Pons (tissue), 1 donor: Measurements from ENCODE around the gene AHRR.
"Not testable (repeated sequence)": the region's sequence is repeated elsewhere in the genome, so short reads cannot be mapped to it uniquely, and the experiment has no call there.

Experiments used
- DNase-seq: peaks from one replicate; pipeline ENCODE4 v3.0.0-alpha.2; 2016; ENCODE audit warnings: low spot score

Gene AHRR

DNA sequence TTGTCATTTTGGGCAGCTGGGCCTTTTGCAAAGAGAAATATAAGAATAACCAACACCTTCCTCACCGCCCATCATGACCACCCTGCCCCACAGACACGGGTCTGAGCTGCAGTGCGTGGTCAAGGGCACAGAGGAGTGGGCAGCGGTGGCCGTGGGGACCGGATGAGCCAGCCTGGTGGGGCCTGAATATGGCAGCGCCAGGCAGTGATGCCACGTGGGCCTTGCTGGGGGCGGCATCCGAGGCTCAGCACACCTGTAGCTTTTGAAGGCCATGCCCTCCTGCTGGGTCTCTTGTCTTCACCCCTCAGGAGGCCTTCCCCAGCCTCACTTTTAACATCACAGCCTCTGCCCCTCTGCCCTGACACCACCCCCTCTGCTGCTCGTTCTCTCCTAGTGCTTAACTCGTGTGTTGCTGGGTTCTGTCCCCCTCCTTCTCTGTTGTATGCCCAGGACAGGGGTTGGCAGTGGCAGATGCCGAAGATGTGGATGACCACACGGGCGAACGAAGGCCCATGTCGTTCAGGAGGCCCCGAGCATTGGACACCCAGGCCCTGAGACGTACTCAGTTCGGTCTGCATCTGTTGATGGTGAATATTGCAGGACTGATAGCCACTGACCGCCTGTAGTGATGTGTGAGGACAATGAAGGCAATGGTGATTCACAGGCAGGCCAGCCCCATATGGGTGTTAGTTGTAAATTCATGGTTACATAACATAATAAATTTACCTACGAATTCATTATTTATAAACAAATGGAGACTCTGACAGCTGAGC is 46.0 kb downstream of the AHRR start:
- DNase-seq, result no peak

DNA sequence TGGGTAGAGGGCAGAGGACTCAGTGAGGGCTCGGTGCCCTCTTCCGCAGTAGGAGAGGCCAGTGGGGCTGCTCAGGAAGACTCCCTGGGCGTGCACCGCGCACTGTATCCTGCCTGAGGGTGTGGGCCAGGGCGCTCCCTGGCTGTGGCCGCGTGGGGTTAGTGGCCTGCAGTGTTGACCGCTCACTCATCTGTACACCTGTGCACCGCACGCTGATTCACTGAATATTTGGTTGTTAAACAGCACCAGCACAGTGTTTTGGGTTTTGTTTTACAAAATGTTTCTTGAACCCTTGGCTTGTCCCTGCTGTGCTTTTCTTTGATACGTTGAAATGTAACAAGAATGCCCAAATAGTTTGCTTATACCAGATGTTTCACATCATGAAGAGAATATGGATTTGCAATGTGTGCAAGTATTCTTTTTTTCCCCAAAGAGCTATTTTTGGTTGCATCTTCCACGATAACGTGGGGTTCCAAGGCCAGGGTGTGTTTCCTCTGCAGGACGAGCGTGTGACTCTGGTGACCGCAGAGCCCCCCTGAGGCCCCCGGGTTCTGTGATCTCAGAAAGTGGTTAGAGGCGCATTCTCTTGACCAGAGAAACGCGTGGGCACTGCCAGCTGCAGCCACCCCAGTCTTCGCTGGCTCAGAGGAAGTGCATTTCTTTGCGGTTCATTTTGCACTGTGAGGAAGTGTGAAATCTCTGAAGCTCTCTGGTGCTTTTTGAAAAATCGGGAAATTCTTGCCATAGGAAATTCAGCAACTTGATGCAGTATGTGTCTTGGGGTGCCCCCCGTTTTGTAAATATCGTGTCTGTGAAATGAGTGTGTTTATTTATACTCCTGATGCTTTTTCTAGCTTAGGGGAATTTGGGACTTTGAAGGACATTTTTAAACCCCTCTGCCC is 46.9 kb downstream of the AHRR start:
- DNase-seq, result peak; percentile 27

DNA sequence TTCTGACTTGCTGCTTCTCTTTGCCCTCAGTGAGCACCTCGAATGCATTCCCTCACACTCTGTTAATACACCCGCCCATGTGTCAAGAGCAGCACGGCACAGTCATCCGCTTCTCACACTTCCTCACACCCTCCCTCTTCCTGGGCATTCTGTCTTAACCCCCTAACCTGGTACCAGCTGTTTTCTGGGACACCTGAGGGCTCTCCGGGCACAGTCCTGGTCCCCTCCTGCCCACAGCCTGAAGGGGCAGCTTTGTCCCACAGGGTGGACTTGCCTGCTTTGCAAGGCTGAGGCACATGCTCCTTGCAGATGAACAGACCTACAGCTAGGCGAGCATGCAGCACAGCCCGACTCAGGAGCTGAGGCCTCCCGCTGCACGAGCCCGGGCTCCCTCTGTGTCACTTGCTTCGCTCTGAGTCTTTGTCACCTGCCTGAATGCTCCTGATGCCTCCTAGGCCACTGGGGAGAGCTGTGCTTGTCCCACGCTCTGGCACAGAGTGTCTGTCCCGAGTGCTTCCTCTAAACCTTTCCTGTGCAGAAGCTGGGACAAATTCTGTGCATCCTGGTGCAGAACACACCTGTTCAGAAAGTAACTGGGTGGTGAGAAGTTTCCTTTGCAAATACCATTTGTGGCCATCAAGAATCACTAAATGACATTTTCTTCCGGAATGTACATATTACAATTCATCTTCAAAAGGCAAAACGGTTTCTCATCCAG is 47.8 kb downstream of the AHRR start:
- no peak for DNase-seq

DNA sequence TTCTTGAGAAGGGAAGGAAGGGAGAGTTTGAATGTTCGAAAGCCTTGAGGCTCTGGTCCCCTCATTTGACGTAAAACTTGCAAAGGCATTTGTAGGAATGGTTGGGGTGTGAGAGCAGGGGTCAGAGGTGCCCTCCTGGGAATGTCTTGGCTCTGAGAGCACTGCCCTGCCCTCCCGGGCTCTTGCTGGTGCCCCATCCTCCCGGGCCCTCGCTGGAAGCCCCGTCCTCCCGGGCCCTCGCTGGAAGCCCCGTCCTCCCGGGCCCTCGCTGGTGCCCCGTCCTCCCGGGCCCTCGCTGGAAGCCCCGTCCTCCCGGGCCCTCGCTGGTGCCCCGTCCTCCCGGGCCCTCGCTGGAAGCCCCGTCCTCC is 48.3 kb downstream of the AHRR start:
- not testable (repeated sequence) for DNase-seq

DNA sequence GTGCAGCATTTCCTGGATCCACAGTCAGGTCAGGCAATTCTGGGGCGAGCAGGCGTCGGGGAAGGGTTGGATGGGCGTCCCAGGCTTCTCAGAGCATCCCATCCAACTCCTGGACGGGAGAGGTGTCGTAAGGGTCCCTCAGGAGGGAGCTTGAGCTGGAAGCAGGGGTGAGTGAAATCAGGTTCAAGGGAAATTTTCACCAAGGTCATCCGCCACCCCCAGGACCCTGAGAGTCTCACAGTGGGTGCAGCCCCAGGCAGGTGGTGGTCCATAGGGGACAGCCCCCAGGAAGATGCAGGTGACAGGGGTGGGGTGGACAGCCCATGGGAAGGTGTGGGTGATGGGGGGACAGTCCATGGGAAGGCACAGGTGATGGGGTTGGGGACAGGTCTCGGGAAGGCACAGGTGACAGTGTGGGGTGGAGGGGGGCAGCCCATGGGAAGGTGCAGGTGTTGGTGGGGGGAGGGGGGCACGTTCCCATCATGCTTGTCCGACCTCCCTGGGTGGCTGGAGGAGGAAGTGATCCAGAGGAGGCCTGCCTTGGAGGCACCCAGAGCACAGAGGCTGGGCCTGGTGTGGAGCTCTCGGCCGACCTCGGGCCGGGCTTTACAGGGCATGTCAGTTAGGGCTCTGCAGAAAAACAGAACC is 48.9 kb downstream of the AHRR start:
- DNase-seq, result no peak

DNA sequence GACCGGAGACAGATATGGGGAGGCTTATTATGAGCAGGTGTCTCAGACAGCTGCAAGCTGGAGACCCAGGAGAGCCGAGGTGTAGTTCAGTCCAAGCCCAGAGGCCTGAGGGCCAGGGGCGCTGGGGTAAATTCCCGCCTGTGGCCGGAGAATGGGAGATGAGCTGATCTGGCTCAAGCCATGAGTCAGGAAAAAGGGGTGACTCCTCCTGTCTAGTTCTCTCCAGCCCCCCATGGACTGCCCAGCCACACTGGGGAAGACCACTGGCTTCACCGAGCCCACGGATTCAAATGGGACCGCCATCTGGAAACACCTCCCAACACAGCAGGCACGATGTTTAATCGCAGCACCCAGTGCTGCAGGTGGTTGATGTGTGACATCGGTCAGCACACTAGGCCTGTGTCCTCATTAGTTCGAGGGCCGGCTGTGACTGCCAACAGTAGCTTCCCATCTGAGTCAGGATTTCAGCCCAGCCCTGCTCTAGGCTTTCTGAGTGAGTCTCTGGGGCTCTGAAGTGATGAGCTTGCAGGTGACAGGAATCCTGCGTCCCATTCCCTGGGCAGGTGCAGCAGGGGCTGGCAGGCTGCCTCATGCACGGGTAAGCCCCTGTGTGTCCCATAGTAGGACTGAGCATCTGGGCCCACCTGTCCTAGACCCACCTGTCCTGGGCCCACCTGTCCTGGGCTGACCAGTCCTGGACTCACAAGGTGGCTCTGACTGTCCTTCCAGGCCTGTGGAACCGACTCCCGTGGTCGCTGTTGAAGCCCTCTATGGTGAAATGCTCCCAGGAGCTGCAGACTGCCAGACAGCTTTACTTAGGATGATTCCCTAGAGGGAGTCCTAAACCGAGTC is 49.7 kb downstream of the AHRR start:
- no peak for DNase-seq

DNA sequence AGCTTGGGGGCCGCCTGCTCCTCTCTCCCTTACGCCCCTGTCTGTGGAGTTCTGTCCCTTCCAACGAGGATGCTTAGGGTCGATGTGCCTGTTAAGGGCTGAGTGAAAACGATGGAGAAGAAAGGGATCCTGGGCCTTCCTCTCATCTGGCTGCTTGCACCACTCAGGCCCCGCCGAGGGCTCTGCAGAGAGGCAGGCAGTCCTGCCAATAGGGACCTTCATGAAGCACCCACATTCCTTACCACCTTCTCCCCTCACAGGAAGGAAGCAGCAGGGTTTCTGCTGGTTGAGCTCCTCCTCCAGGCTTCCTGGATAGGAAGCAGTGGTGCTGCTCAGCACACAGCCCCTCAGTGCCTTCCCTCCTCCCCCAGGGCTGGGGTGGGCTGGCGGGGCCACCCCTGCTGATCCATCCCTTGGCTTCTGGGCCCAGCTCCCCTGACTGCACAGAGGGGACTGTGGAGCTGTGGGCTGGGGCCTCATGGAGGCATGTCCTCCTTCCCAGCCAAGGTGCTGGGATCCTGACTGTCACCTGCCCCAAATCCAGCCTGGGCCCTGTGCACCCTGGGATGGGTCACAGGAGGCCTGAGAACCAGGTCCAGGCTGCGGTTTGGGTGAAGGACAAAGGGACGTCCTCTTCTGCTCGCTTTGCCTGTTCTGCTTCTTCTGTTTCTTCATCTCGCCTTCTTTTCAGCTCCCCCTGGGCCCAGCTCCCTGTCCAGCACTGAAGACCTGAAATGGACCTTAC is 50.5 kb downstream of the AHRR start:
- no peak for DNase-seq

DNA sequence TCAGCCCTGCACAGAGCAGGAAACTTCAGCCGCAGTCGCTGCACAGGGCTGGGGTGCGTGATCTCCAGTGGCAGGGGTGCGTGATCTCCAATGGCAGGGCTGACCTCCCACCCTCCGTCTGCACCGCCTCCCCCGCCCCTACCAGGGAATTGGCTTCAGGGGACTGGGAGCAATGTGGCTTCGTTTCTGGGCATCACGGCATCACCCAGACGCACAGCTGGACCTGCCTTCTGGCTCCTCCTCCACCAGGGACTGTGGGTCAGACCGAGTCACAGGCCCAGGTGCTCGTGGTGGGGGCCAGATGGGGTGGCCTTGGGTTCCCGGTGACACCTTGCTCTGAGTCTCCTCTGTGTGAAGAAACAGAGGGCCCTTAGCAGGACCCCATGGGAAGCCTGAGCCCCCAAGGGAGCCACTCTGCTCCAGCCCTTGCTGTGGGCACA is 51.1 kb downstream of the AHRR start:
- no peak for DNase-seq

DNA sequence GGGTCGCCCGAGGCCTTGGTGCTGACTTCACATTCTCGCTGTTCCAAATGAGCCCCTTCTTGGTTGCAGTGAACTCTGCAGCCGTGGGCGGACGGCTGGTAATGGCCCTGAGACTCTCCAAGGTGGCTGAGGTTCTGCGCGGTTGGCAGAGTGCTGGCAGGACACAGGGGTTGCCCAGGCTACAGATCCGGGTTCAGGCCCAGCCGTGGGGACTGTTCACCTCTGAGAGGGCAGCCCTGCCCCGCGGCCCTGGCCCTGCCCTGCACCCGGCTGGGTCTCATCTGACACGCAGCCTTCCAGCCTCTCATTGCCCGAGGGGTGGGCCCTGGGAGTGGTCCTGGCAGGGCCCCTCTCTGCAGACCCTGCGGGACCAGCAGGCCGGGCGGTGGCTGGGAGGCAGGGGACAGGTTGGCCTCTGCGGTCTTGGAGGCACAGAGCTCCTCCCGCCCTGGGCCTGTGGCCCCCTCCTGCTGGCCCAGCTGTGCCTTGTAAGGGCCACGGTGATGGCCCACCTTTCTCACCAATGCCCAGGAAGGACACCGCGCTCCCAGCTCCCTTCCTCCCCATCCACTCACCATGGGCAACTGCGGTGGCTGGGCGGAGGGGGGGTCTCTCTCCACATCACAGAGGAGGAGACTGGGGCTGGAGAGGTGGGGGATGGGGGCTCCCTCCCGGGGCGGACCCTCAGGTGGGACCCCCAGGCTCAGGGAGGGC is 51.6 kb downstream of the AHRR start:
- DNase-seq, result no peak

DNA sequence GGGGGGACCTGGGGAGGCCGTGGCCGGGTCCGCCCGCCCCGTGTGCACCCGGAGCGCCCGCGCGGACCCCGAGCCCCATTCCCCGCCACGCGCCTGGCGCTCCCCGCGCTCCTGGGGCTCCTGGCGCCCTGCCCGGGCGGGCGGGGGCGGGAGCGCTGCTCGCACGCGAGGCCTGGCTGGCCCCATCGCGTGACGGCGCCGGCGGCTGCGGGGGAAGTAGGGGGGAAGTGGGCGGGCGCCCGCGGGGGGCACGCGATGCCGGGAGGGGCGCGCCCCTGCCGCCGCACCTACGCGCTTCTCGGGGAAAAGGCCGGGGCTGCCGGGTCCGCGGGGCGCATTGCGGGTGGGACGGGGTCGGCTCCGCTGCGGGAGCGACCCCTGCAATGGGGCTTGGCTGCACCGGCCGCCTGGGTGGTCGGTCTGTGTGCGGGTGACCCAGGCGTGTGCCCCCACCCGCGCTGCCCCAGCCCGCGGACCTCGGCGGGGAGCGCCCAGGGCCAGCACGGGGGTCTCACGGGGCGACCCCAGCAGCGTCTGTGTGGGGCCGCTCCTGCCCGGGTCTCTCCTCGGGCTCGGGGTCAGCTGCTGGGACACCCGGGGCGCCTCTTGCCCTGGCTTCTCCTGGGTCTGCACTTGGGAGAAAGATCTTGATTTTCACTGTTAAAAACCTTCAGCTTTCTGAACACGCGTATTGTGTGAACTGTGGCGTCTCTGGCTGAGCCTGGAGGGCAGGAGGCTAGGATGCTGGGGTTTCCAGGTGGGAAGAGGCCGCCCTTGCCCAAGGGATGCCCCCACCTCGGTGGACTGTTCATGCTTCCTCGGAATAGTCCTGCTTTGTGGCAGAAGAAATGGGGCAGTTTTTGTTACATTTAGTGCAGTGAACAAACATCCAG is 52.4 kb downstream of the AHRR start:
- no peak for DNase-seq

DNA sequence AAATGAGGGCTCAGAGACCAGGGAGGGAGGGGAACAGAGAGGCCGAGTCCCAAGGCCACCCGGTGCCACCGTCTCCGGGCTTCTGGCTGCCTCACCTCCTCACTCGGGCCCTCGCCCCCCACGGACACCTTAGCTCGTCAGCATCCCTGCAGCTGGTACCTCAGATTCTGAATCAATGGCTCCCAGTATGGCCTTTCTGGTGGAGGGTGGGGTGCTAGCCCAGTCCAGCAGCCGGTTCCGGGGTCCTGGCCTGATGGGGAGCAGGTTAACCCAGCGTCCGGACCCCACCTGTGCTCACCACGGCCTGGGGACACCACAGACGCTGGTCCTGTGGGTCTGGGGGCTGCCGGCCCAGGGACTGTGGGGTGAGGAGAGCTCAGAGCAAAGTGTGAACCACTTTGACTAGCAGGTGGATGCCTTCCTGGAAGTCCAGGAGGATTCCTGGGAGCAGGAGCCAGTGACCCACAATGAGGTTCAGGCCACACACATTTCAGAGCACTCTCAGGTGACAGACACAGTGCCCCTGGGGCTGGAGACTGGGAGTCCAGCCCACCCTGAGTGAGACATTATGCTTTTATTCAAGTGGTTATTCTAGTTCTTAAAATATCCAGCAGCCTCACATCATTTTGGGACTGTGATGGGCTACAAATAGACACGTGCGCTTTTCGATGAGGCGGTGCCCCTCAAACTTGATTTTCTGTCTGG is 53.3 kb downstream of the AHRR start:
- DNase-seq, result no peak

DNA sequence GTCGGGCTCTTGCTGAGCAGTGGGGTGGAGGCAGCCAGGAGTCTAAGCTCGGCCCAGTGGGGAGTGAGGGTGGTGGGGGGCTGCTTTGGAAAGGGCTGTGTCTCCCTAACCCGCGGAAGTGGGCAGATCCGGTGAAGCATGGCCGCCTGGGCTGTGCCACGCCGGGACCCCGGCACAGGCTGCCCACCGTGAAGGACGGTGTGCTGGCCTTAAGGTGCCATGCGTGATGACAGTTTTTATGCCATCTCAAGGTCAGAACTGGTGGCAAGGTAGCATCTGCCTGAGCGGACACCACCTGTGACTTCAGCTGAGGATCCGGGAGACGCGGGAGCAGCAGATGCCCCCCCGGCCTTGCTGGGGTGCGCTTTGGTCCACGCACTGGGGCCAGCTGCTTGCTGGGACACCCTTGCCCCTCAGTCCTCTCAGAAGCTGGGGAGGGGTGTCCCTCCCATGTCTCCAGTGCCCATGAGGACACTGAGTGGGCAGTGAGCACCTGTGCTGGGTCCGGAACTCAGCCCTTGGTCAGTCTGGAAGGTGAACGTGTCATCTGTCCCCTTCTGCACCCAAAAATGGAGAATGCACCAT is 53.9 kb downstream of the AHRR start:
- DNase-seq, result no peak

DNA sequence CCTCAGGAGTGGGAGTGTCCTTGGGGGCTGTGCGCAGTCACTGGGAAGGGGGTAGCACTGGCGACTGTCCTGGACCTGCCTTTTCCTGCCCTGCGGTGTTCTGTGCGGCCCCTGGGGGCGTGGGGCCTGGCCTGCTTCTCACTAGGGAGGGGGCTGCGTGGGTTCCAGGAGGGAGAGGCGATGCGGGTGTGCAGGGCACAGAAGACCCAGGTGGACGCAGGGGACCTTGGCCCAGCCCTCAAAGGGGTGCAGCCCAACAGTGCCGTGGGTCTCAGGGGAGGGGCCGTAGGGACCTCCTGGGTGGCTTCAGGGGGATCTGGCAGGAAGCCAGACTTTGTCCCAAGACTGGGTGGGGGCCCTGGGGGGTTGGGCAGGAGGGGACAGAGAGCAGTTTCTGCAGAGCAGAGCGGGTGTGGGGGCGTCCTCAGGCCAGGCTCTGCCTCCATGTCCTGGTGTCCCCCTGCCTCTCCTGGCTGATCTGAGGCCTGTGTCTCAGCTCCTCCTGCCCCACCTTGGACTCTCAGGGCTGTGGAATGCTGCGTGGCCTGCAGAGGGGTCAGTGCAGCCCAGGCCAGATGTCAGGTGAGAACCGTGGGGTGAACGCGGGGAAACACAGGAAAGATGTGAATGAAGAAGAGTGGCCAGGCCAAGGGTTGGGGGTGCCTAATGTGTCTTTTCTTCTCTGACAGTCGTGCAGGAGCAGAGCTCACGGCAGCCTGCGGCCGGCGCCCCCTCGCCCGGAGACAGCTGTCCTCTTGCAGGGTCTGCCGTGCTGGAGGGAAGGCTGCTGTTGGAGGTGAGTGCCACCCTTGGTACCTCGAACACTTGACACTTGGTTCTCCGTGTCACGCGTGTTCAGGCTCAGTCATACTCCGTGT is 54.6 kb downstream of the AHRR start:
- no peak for DNase-seq

DNA sequence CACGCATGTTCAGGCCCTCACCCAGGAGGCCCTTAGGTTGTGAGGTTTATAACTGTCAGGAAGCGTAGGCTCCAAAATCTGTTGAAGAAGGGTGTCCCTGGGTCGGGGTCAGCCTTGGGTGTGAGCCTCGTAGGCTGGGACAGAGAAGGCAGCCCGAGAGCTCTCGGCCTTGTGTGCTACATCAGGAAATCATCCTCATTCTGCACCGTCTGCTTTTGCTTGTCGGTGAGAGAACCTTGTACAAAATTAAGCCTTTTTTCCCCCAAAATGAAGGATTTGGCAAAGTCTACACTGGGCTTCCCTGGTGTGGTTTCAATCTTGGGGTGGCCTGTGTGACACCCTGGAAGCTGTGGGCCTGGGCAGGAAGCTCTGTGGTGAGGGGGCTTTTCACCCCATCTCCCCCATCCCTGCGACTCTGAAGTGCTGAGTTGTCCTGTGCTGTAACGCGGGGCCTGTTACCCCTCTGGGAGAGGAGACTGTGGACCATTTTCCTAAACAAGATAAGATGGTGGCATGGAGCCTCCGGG is 55.3 kb downstream of the AHRR start:
- no peak for DNase-seq

DNA sequence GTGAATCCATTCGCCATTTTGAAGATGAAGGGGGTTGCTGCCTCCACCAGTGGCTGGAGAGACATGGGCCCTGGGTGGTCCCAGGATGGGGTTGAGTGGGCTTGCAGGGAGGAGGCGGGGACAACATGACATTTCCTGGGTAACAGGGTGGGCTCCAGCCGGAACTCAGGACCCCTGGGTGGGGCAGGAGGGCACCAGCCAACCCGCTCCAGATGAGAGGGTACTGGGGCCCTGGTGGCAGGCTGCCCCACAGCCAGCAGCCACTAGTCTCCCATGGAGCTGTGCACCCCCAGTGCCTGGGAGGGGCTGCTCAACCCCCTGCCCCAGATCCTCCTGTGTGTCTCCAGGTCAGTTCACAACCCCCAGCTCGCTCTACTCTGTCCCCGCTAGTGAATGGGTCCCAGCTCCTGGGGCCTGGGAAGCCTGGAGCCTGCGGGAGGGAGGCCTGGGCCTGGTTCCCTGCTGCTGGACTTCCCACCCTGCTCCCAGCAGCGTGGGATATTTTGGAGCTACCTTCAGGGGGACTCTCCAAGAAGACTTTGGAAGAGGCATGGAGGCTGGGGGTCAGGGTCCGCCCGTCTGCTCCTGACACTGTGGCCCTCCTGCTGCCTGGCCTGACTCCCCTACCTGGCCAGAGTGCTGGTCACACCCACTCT is 55.9 kb downstream of the AHRR start:
- DNase-seq, result no peak
